Measurements from ENCODE around the gene RBCK1.
"Not testable (repeated sequence)": the region's sequence is repeated elsewhere in the genome, so short reads cannot be mapped to it uniquely, and the experiment has no call there.

Gene RBCK1

DNA sequence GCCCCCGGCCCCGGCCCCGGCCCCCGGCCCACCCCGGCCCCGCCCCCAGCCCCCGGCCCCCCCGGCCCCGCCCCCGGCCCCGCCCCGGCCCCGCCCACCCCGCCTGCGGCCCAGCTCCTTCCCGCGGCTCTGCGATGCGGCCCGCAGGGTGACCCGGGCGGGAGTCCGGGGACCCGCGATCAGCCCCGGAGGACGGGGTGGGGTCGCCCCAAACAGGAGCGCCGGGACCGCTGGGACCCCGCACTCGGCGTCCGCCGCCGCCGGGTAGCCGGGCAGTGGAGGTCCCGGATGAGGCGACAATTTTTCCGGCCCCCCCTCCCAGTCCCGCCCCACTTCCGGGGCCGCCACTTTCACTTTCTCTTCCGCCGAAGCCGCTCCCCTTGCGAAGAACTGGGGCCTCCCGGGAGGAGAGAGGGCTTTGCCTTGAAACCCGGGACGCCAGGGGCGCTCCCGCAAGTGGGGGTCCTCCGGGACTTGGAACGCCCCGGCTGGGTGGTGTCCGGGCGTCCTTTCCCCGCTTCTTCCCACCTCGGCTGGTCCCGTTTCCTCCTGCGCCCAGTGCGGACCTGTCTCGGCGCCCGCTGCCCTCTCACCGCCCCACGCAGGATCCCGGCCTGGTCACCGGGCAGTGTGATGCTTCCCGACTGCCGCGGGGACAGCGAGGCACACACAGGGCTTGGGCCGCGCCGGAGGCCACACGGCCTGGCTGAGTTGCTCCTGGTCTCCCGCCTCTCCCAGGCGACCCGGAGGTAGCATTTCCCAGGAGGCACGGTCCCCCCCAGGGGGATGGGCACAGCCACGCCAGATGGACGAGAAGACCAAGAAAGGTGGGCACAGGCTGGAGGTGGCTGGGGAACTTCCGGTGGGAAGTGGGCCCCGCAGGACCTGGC is at the start of gene RBCK1:
RBCK1 (plus strand) TSS at position 347 of the 890 bp plus-strand sequence; CDS start at position 806, 459 bp downstream.
- DNase-seq (ENCODE audit: low spot score), result peak; percentile 97

DNA sequence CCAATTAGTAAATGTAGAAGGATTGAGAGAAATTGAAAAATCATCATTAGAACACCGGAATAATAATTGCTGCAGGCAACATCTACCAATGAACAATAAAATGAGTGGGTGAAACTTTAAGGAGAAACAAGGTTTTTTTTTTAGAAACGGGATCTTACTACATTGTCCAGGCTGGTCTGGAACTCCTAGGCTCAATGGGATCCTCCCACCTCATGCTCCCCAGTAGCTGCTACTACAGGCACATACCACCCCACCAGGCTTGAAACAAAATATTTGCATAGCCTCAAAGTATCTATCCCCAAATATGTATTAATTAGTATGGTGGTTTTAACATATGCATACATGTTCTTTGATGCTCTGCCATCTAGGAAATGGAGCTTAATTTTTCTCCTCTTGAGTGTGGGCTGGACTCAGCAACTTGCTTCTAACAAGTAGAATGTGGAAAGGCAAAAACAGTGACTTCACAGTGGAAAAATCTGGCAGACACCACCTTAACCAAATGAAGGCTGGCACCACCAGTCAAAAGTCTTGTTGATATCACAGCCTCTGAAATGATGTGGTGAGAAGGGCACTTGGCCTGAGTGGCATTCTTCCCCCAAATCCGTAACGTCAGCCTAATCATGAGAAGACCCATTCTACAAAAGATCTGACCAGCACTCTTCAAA is 49.1 kb upstream of the RBCK1 start:
- DNase-seq (ENCODE audit: low spot score), result no peak

DNA sequence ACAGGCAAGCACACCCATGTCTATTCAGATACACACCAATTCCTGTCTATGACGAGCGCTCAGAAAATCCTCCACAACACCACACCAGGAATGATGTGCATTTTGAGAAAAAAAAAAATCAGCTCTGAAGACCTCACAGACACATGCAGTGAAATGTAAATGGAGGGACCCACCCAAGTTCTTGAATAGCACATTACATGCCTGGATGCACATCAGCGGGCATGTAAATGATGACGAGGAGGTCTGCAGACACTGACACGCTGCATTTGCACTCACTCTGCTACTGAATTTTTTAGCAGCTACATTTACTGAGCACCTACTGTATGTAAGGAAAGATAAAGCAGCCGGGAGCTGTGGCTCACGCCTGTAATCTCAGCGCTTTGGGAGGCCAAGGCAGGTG is 46.5 kb upstream of the RBCK1 start:
- DNase-seq (ENCODE audit: low spot score), result no peak

DNA sequence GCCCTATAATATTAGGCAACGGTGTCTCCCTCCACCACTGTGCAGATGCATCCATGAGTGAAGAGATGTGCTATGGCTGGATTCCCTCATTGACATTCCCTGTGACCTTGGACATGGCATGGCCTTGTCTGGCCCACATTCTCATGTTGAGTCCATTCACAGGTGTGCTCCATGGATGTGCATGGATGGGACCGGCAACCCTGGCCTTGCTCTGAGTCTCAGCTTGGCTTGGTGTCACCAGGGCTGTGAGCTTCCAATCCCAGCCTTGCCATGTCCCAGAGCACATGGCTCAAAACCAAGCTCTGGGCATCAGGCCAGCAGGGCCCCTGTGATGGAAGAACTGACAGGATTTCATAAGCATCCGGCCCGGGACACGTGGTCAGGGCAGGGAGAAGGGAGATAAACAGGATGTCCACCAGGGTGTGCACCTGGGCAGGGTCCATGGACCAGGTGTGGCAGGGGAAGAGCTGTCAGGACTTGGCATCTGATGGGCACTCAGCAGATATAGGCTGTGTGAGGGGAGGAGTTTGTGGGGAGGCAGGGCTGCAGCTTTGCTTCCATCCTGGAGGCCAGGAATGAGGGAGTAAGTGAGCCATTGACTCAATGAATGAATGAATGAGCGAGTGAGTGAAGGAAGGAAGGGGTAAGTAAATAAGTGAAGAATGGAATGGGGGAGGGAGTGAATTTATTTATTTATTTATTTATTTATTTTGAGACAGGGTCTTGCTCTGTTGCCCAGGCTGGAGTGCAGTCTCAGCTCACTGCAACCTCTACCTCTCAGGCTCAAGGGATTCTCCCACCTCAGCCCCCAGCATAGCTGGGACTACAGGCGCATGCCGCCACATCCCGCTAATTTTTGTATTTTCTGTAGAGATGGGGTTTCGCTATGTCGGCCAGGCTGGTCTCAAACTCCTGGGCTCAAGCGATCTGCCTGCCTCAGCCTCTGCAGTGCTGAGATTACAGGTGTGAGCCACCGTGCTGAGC is 45.5 kb upstream of the RBCK1 start:
- DNase-seq (ENCODE audit: low spot score), result peak; percentile 44

DNA sequence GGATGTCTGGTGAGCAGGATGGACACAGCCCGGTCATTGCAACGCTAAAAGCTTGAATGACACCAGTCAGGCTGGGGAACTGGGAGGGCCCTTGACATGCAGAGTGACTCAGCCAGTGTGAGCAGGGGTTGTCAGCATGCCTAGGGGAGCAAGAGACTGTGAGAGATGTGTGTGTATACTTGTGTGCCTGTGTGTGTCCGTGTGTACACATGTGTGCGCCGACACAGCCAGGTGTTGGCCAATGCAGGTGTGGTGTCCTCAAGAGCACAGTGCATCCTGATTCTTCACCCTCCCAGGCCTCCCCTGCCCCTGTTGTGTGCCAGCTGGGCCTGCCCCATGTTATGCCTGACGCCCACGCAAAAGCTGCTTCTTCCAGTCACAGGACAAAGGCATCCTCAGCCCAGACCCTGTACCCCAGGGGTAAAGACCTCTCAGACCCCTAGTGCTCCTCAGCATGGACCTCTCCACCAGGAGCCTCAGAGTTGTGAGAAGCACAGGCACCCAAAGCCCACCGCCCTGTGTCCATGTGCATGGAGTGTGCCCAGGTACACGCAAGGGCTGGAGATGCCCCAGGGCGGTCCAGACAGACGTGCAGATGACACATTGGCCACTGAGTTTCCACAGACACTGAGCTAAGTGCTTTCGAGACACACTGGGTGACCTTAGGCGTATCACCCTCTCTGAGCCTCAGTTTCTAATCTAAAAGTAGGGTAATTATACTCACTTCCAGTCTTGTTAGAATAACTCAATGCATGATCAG is 44.6 kb upstream of the RBCK1 start:
- DNase-seq (ENCODE audit: low spot score), result no peak

DNA sequence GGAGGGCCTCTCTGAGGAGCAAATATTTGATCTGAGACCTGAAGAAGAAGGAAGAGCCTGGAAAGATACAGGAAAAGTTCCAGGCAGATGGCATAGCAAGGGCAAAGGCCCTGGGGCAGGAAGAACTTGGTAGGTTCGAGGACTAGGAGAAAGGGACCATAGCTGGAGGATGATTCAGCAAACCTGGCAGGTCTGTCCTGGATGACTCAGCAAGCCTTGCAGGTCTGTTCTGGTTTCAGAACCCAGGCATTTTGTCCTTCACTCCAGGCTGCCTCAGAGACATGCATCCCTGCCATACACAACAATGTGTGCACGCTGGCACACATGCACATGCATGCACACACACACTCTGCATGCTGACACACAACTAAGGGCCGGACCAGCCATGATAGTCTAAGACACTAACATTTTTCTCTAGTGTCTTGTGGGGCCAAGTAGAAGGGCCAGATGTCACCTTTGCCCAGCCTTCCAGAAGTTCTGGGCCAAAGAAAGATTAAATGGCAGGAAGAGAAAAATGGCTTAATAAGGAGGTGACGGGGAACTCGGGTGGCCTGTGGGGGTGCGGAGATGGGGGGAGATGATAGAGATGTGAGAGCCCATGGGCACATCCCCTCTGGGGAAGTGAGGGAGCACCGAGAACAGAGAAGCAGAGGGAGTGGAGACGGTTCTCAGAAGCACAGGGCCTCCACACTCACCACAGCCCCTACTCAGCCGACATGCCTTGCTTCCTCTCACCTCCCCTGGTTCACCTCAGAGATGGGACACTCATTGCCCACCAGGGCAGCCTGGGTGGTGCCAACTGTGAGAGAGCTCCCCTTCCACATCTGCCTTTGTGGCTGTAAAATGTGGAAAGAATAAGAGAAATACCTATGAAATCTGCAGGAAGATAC is 42.9 kb upstream of the RBCK1 start:
- DNase-seq (ENCODE audit: low spot score), result no peak

DNA sequence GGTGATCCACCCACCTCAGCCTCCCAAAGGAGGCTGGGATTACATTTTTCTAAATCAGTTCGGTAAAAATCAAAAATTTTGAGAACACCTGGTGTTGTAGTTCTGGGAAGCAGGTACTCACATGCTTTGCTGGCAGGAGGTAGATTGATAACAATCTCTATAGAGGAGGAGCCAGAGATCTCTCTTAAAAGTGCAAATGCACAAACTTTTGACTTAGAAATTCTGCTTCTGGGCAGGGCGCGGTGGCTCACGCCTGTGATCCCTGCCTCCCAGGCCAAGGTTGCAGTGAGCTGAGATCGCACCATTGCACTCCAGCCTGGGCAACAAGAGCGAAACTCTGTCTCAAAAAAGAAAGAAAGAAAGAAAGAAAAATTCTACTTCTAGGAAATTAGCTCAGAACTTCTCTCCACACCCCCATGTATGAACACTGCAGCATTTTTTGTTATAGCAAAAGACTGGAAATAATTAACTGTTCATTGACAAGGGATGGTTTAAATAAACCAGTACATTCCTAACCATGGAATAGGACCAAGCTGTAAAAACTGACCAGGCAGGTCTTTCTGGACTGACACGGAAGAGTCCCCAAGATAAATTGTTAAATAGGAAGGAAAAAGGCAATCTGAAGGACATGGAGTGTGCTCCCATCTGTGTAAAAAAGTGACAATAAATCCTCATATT is 41.9 kb upstream of the RBCK1 start:
- DNase-seq (ENCODE audit: low spot score), result no peak

DNA sequence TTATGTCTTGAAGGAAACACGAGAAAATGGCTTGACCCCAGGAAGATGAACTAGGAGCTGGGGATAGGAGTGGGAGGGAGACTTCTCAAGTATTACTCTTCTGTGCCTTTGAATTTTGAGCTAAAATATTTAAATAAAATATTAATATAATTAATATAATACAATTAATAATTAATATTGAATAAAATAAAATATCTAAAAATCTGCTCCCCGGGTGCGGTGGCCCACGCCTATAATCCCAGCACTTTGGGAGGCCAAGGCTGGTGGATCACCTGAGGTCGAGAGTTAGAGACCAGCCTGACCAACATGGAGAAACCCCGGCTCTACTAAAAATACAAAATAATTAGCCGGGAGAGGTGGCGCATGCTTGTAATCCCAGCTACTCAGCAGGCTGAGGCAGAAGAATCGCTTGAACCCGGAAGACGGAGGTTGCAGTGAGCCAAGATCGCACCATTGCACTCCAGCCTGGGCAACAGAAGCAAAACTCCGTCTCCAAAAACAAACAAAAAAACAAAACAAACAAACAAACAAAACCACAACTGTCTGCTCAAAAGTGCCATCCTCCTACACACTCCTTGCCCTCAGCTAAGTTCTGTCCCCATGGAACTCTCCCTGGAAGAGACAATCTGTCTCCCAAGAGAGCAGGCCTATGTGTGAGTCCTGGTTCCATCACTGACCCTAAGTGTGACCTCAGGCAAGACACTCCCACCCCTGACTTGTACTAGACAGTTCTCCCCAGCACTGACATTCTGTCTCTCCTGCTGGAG is 41.2 kb upstream of the RBCK1 start:
- no peak for DNase-seq (ENCODE audit: low spot score)

DNA sequence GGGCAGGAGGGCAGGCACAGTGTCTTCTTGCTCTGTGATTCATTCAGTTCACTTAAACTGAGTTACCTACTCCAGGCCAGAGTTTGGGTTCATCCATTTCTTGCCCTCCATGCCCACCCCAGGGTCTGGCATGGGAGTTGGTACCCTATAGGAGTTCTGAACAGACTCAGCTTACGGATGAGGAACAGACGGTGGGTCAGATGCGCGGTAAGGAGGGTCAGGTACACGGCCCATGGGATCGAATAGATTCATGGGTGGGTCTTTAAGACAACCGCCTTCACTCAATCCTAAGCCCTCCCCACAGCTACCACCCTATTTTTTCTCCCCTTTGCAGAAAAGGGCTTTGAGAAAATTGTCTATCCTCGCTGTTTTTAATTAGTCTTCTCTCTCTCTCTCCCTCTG is 40.6 kb upstream of the RBCK1 start:
- DNase-seq (ENCODE audit: low spot score), result no peak

DNA sequence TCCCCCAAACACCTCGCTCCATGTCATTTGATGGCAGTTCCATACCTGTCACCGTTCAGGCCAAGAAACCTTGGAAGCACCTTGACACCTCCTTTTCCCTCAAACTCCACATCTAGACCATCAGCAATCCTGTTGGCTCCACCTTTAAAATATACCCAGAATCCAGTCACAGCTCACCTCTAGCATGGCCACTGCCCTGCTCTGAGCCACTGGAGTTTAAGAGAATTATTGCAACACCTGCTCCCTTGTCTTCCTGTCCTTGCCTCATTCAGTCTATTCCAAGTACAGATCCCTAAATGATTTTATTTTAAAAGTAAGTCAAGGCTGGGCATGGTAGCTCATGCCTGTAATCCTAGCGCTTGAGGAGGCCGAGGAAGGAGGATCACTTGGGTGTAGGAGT is 39.2 kb upstream of the RBCK1 start:
- DNase-seq (ENCODE audit: low spot score), result no peak

DNA sequence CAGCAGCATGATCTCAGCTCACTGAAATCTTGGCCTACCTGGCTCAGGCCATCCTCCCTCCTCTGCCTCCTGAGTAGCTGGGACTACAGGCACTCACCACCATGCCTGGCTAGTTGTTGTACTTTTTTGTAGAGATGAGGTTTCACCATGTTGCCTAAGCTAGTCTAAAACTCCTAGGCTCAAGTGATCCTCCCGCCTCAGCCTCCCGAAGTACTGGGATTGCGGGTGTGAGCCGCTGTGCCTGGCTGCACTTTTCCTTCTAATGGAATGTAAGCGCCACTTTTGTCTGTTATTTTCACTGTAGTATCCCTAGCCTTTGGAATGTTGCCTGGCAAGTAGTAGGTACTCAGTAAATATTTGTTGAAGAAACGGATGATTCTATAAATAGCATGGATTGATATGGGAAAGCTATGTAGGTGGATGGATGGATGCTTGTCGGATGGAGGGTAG is 37.9 kb upstream of the RBCK1 start:
- DNase-seq (ENCODE audit: low spot score), result no peak

DNA sequence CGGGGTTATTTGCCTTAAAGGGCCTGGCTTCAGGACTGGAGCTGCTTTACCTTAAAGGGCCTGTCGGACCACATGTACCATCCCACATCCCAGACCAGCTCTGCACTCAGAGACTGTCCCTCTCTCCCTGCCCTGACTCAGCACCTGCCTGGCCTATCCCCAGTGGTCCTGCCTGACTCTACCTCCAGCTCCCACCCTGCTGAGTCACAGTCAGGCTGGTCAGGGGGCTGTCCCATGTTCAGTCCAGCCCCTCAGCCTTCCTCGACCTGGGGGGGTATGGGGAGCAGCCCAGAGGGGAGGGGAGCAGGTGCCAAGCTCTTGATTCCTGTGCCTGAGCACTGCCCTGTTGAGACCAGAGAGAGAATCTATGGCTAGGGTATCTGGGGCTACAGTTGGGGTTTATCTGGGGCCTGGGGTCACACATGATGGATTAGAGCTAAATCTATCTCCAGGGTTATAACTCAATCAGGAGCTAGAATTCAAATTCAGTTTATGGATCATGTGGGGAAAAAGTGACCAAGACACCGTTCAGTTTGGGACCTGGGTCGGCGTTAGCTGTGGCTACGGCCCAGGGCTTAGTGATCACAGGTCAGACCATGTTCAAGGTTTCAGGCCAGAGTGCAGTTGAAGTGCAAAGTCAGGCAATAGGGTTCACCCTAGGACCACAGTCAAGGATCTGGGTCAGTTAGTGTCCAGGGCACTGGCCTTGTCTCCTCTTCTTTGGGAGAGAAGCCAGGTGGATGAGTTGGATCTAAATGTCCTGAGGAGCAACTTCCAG is 36.9 kb upstream of the RBCK1 start:
- DNase-seq (ENCODE audit: low spot score), result no peak

DNA sequence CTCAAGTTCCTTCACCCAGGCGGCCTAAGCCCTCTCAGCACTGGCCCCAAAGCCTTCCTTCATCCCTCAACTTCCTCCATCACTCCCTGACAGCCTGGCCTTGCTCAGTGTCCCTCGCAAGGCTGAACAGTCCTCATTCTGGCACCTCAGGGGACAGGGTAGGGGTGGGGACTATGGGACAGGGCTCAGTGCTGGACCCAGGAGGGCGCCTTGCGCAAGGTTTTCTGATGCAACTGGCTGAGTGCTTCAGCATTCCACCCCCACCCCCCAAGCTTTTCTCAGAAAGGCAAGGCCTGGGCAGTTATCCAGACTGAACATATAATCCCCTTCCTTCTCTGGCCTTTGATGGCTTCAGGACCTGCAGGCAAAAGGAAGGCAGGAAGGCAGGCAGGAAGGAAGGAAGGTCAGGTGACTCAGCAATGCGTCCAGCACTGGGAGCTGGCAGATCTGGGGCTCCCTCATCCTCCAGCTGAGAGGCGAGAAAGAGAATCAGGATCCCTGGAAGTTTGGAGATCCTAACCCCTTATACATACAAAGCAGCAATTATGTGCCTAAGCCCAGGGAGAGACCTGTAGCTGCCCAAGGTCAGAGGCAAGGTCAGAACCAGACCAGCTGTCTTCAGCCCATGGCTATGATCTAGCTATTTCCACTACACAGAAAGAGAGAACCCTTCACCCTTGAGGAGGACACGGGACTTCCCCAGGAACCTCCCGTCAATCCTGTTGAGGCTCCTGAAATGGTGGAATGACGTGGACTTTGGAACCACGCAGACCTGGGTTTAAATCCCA is 36.1 kb upstream of the RBCK1 start:
- peak; percentile 75 for DNase-seq (ENCODE audit: low spot score)

DNA sequence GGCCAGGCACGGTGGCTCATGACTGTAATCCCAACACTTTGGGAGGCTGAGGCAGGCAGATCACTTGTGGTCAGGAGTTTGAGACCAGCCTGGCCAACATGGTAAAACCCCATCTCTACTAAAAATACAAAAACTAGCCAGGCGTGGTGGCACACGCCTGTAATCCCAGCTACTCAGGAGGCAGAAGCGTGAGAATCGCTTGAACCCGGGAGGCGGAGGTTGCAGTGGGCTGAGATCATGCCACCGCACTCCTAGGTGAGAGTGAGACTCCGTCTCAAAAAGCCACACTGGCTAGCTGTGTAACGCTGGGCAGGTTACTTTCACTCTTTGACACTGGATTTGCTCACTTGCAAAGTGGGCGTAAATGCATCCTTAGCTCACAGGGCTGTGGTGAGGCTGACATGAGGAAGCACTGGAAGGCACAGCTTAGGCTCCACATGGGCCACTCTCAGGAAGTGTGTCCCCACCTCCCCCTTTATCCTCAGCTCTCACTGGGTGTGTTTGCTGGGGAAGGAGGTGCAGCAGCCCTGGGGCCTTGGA is 35.5 kb upstream of the RBCK1 start:
- not testable (repeated sequence) for DNase-seq (ENCODE audit: low spot score)

DNA sequence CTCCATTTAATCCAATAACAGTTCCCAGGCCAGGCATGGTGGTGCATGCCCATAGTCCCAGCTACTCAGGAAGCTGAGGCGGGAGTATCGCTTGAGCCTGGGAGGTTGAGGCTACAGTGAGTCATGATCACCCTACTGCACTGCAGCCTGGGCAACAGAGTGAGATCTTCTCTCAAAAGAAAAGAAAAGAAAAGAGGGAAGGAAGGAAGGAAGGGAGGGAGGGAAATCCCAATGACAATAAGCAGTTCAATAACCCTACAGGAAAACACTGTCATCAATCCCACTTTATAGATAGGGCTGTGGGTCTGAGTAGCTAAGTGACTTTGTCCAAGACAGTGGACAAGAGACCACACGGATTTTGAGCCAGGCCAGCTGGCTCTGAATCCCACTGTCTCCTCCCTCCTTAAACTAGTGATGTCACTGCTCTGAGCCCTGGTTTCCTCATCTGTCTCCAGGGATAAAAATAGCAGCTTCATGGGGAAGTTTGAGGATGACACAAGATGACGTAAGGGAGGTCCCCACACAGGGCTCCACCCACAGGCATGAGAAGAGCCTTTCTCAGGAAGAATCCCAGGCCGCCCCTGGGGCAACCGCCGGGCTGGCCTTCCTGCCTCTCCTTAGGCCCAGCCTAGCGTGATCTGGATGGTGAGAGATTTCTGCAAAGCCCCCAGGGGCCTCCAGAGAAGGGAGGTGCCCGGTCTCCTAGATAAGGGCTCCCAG is 34.8 kb upstream of the RBCK1 start:
- DNase-seq (ENCODE audit: low spot score), result peak; percentile 44

DNA sequence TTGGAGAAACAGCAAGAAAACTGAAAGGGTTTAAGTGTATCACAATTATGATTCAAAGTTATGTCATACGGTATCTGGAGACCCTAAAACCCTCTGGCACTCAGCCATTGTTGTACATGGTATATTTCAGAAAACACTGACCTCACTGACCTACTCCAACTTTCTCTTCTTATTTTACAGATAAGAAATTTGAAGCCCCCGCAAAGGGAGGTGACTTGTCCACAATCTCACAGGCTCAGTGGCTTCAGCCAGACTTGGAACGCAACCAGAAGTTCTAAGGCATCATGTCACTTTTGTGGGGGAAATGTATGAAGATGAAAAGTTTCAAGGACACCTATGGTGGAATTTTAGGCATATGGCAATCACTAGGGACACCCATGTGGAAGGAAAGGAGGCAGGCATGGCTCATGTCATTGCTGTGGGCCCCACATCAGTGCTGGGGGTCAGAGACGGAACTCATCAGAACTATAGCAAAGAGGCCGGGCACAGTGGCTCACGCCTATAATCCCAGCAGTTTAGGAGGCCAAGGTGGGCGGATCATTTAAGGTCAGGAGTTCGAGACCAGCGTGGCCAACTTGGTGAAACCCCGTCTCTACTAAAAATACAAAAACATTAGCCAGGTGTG is 32.7 kb upstream of the RBCK1 start:
- DNase-seq (ENCODE audit: low spot score), result no peak

Measured in GM03348 (cell line).